HEK293 (cell line): ENCODE results near the gene FILIP1L.

Source experiments
- CTCF ChIA-PET: fragments of 350-600 bp; formaldehyde crosslinking; extraction: SDS; loops from one replicate; lab custom pipeline; 2021; ENCODE audit warnings: antibody characterized with exemption; lab: Yijun Ruan, JAX
- POLR2A ChIA-PET: fragments of 300-600 bp; formaldehyde crosslinking; extraction: SDS; loops from one replicate; lab custom pipeline; 2020; ENCODE audit warnings: antibody characterized with exemption, inconsistent platforms; lab: Yijun Ruan, JAX
- H3K27ac ChIP-seq: fragments of 200-500 bp; sonication (Bioruptor generic); 2 replicates; pipeline ENCODE4 v1.5.1; 2014; ENCODE audit warnings: low read depth, low read length, control low read depth, inconsistent platforms; ENCODE audit errors: extremely low read depth
- H3K36me3 ChIP-seq, 2 experiments: fragments of 200-500 bp in 1 of 2; sonication (Bioruptor generic) in 1 of 2; 1 replicate in 1 of 2; 2 replicates in 1 of 2; pipeline ENCODE4 v1.5.1; 2014 to 2017; ENCODE audit warnings: inconsistent platforms in 2 of 2, low read length in 2 of 2; ENCODE audit not compliant: control insufficient read depth in 2 of 2, insufficient read depth in 1 of 2
- H3K4me1 ChIP-seq: fragments of 200-500 bp; sonication (Bioruptor generic); 2 replicates; pipeline ENCODE4 v1.5.1; 2014; ENCODE audit warnings: mild to moderate bottlenecking, low read length, inconsistent platforms; ENCODE audit not compliant: control insufficient read depth, insufficient read depth
- H3K4me3 ChIP-seq: 2 replicates; pipeline ENCODE4 v1.5.1; 2011; ENCODE audit warnings: low read depth, mild to moderate bottlenecking, control low read depth, low read length, moderate library complexity
- H3K9me3 ChIP-seq: fragments of 200-500 bp; sonication (Bioruptor generic); 2 replicates; pipeline ENCODE4 v1.5.1; 2014; ENCODE audit warnings: low read depth, low read length, inconsistent platforms; ENCODE audit not compliant: control insufficient read depth, insufficient read depth
- AEBP2 ChIP-seq: fragments of 450-650 bp; formaldehyde crosslinking; IDR thresholded peaks from 2 replicates; pipeline ENCODE4 v1.5.1; 2016; ENCODE audit warnings: missing biosample characterization, missing genetic modification characterization, borderline replicate concordance
- IKZF3 ChIP-seq: fragments of 450-650 bp; IDR thresholded peaks from 2 replicates; pipeline ENCODE4 v1.5.0; 2018; ENCODE audit warnings: missing biosample characterization, mild to moderate bottlenecking, missing genetic modification characterization, moderate library complexity
- MYNN ChIP-seq: fragments of 450-650 bp; formaldehyde crosslinking; IDR thresholded peaks from 2 replicates; pipeline ENCODE4 v1.5.1; 2016; ENCODE audit warnings: missing biosample characterization, missing genetic modification characterization, borderline replicate concordance
- MZF1 ChIP-seq: fragments of 450-650 bp; formaldehyde crosslinking; IDR thresholded peaks from 2 replicates; pipeline ENCODE4 v1.5.1; 2017; ENCODE audit warnings: missing biosample characterization, missing genetic modification characterization, borderline replicate concordance
- PRDM2 ChIP-seq: fragments of 450-650 bp; formaldehyde crosslinking; IDR thresholded peaks from 2 replicates; pipeline ENCODE4 v1.5.1; 2016; ENCODE audit warnings: missing biosample characterization, missing genetic modification characterization, borderline replicate concordance
- SCRT2 ChIP-seq: fragments of 450-650 bp; formaldehyde crosslinking; IDR thresholded peaks from 2 replicates; pipeline ENCODE4 v1.5.1; 2016; ENCODE audit warnings: missing biosample characterization, missing genetic modification characterization
- SETDB1 ChIP-seq: IDR thresholded peaks from one replicate; pipeline ENCODE4 v1.6.1; 2017; ENCODE audit warnings: mild to moderate bottlenecking, low read length, moderate library complexity, mixed read lengths; ENCODE audit not compliant: insufficient read length
- ZNF10 ChIP-seq: fragments of 450-650 bp; formaldehyde crosslinking; IDR thresholded peaks from 2 replicates; pipeline ENCODE4 v1.5.1; 2017; ENCODE audit warnings: missing biosample characterization, missing genetic modification characterization
- ZNF169 ChIP-seq: fragments of 450-650 bp; formaldehyde crosslinking; IDR thresholded peaks from 2 replicates; pipeline ENCODE4 v1.5.1; 2016; ENCODE audit warnings: missing biosample characterization, missing genetic modification characterization
- ZNF18 ChIP-seq: fragments of 450-650 bp; formaldehyde crosslinking; IDR thresholded peaks from 2 replicates; pipeline ENCODE4 v1.5.1; 2016; ENCODE audit warnings: missing biosample characterization, missing genetic modification characterization
- ZNF248 ChIP-seq: fragments of 450-650 bp; formaldehyde crosslinking; IDR thresholded peaks from 2 replicates; pipeline ENCODE4 v1.5.1; 2017; ENCODE audit warnings: missing biosample characterization, missing genetic modification characterization
- ZNF302 ChIP-seq: fragments of 450-650 bp; formaldehyde crosslinking; IDR thresholded peaks from 2 replicates; pipeline ENCODE4 v1.5.1; 2016; ENCODE audit warnings: missing biosample characterization, missing genetic modification characterization, low read depth
- ZNF433 ChIP-seq: fragments of 450-650 bp; formaldehyde crosslinking; IDR thresholded peaks from 2 replicates; pipeline ENCODE4 v1.5.1; 2016; ENCODE audit warnings: missing biosample characterization, missing genetic modification characterization, low read depth
- ZNF610 ChIP-seq: fragments of 450-650 bp; formaldehyde crosslinking; IDR thresholded peaks from 2 replicates; pipeline ENCODE4 v1.5.1; 2016; ENCODE audit warnings: missing biosample characterization, missing genetic modification characterization, borderline replicate concordance
- ZNF623 ChIP-seq: fragments of 450-650 bp; formaldehyde crosslinking; IDR thresholded peaks from 2 replicates; pipeline ENCODE4 v1.5.1; 2016; ENCODE audit warnings: missing biosample characterization, missing genetic modification characterization
- ZNF626 ChIP-seq: fragments of 450-650 bp; sonication (Bioruptor Pico); formaldehyde crosslinking; IDR thresholded peaks from 2 replicates; pipeline ENCODE4 v1.5.1; 2018; ENCODE audit warnings: missing biosample characterization, missing genetic modification characterization, inconsistent platforms
- ZNF777 ChIP-seq: fragments of 450-650 bp; formaldehyde crosslinking; IDR thresholded peaks from 2 replicates; pipeline ENCODE4 v1.5.1; 2017; ENCODE audit warnings: missing biosample characterization, missing genetic modification characterization, borderline replicate concordance
- ZNF791 ChIP-seq: fragments of 450-650 bp; formaldehyde crosslinking; IDR thresholded peaks from 2 replicates; pipeline ENCODE4 v1.5.1; 2016; ENCODE audit warnings: missing biosample characterization, missing genetic modification characterization
- ZNF837 ChIP-seq: fragments of 450-650 bp; formaldehyde crosslinking; IDR thresholded peaks from 2 replicates; pipeline ENCODE4 v1.5.1; 2016; ENCODE audit warnings: missing biosample characterization, missing genetic modification characterization
- ZSCAN30 ChIP-seq: fragments of 450-650 bp; IDR thresholded peaks from 2 replicates; pipeline ENCODE4 v1.5.1; 2018; ENCODE audit warnings: missing biosample characterization, mild to moderate bottlenecking, missing genetic modification characterization, moderate library complexity
- ZXDB ChIP-seq: fragments of 450-650 bp; formaldehyde crosslinking; IDR thresholded peaks from 2 replicates; pipeline ENCODE4 v1.5.1; 2016; ENCODE audit warnings: missing biosample characterization, missing genetic modification characterization

The FILIP1L gene

GRCh38 chr3:99817047-99817436 is 297.3 kb downstream of the FILIP1L start:
- peak overlapping the region; percentile 80 for H3K4me3 ChIP-seq
- no peak for TF ChIP-seq ZNF18
- TF ChIP-seq SETDB1: peak; percentile 71
- TF ChIP-seq, all 188 proteins: peak for 1
- Histone ChIP-seq H3K36me3 (peaks cover 0 to 2% of the 10 kb centered on the region in 2 experiments; a peak in 1 of 3 replicates), H3K9me3 (no peaks in the 10 kb centered on the region), H3K27ac (peak overlapping the region; percentile 65), H3K4me1 (peaks cover 3% of the 10 kb centered on the region)
- ChIA-PET CTCF (interaction anchor here (1.3 kb wide), 1 partner anchor 437 kb away, joined by 4 read pairs; no protein-coding TSS in a partner anchor), POLR2A (interaction anchor here (1.0 kb wide), 1 partner anchor 9 kb away, joined by 3 read pairs; no protein-coding TSS in a partner anchor)

GRCh38 chr3:99810403-99810802 is 303.9 kb downstream of the FILIP1L start:
- no peak overlapping the region for H3K4me3 ChIP-seq
- POLR2A ChIA-PET: no interaction called here
- no peak for TF ChIP-seq ZNF623
- no peak for TF ChIP-seq ZNF433 (tag by site-specific recombination)
- TF ChIP-seq ZXDB: no peak
- TF ChIP-seq MZF1: no peak
- no peak for TF ChIP-seq PRDM2 (tag by site-specific recombination)
- no peak for TF ChIP-seq ZNF10 (tag by site-specific recombination)
- no peak for TF ChIP-seq ZNF610 (tag by site-specific recombination)
- TF ChIP-seq ZNF302: no peak
- TF ChIP-seq AEBP2: no peak
- no peak for TF ChIP-seq ZNF169 (tag by site-specific recombination)
- no peak for TF ChIP-seq MYNN (tag by site-specific recombination)
- no peak for TF ChIP-seq SCRT2 (tag by site-specific recombination)
- no peak for TF ChIP-seq ZNF626 (tag by site-specific recombination)
- TF ChIP-seq ZNF837: no peak
- TF ChIP-seq ZNF791 (tag by site-specific recombination): no peak
- TF ChIP-seq ZSCAN30: no peak
- TF ChIP-seq IKZF3: no peak
- no peak for TF ChIP-seq ZNF248 (tag by site-specific recombination)
- TF ChIP-seq SETDB1: no peak
- no peak for TF ChIP-seq ZNF777 (tag by site-specific recombination)
- TF ChIP-seq, all 188 proteins: peak for 0
- Histone ChIP-seq H3K27ac (no peak overlapping the region), H3K36me3 (no peaks in the 10 kb centered on the region), H3K4me1 (no peaks in the 10 kb centered on the region), H3K9me3 (no peaks in the 10 kb centered on the region)
- CTCF ChIA-PET: interaction anchor here (0.6 kb wide), 1 partner anchor 267 kb away, joined by 3 read pairs; no protein-coding TSS in a partner anchor
